Motor neuron (in vitro differentiated cells): ENCODE measurements around the gene CHERP. TPM values are rescaled to one million over a fixed set of nuclear protein-coding genes. Genes with fewer than 3 reads are reported as not detected.
A peak's percentile ranks its signal among the peaks of the same experiment; 100 is the strongest.

Experiments
- ATAC-seq, 8 experiments: fragments of 200-7000 bp; cut with Tn5 transposase; replicated peaks in 6 of 8; 2 replicates each; pipeline ENCODE4 v1.8.0; 2021; ENCODE audit warnings: mild to moderate bottlenecking in 8 of 8, moderate library complexity in 8 of 8
- H3K27ac ChIP-seq, 2 donors: fragments of 250-450 bp; sonication (Bioruptor Pico); 2 replicates each; pipeline ENCODE4 v1.9.0; 2021; ENCODE audit warnings: antibody characterized with exemption in 2 of 2, mild to moderate bottlenecking in 2 of 2, moderate library complexity in 1 of 2
- H3K4me1 ChIP-seq, 2 donors: fragments of 250-450 bp; sonication (Bioruptor Pico); replicated peaks in 1 of 2; 2 replicates each; pipeline ENCODE4 v1.6.1; 2021; ENCODE audit warnings: antibody characterized with exemption in 2 of 2, mild to moderate bottlenecking in 2 of 2, moderate library complexity in 1 of 2
- H3K4me3 ChIP-seq, 5 donors: fragments of 250-450 bp; sonication (Bioruptor Pico); 2 replicates each; pipeline ENCODE4 v1.9.0; 2021; ENCODE audit warnings: antibody characterized with exemption in 5 of 5, mild to moderate bottlenecking in 5 of 5, moderate library complexity in 4 of 5
- WGBS, 10 experiments: fragments of 450-650 bp; shearing (Covaris generic); methylation state at CpG; one replicate each; pipeline ENCODE4 v1.0.0; 2022; 5-methylcytosine and 5-hydroxymethylcytosine counted together
- in situ Hi-C, 9 experiments: fragments of 400-800 bp; cut with MboI; loops; one replicate each; pipeline ENCODE4 v1.15.0; 2021; ENCODE audit warnings: low sequenced_read_pairs in 9 of 9, low pct_unique_long_range_greater_than_20kb in 2 of 9; ENCODE audit not compliant: unreplicated experiment in 9 of 9
- total RNA-seq, 8 experiments: library from RNA; unstranded; fragments of 300-600 nt; gene quantifications; 2 replicates each; pipeline versions ENCODE4 v1.2.3 to v1.2.4, GENCODE V29; 2022

Gene CHERP
- total RNA-seq, 8 experiments from 2014 or later, result 5.4 to 42.8 (median 14.1) TPM

GRCh38 chr19:16530540-16531379 lies 11.5 kb downstream of the CHERP start:
- Histone ChIP-seq H3K27ac (no peak overlapping the region), H3K4me1 (no peaks in the 10 kb centered on the region), H3K4me3 (no peak overlapping the region)
- no peak for ATAC-seq
- in situ Hi-C loops, result no loop called here
- 77 to 100% (median 94%) methylated on average over 2 to 7 of the region's 43 CpGs; no CpG with 5 or more reads in 4 of the 10 experiments for WGBS, 10 experiments

GRCh38 chr19:16529466-16530144 lies 12.6 kb downstream of the CHERP start:
- Histone ChIP-seq H3K27ac (no peak overlapping the region), H3K4me1 (no peaks in the 10 kb centered on the region), H3K4me3 (no peak overlapping the region)
- WGBS, 10 experiments, result 75 to 100% (median 80%) methylated on average over 1 to 4 of the region's 25 CpGs; no CpG with 5 or more reads in 5 of the 10 experiments
- ATAC-seq, result no peak
- in situ Hi-C loops, result no loop called here

- 92 to 100% (median 100%) methylated on average over 1 to 3 of the region's 12 CpGs; no CpG with 5 or more reads in 5 of the 10 experiments for WGBS, 10 experiments
- Histone ChIP-seq H3K27ac (no peak overlapping the region), H3K4me1 (no peaks in the 10 kb centered on the region), H3K4me3 (no peak overlapping the region)
- peak in 3 of 8 experiments; percentile 25 to 49 (median 41) for ATAC-seq
- in situ Hi-C loops, result no loop called here
Observed at GRCh38 chr19:16527971-16528521, 14.2 kb downstream of the CHERP start.

GRCh38 chr19:16527334-16527935 lies 14.8 kb downstream of the CHERP start:
- no peak for ATAC-seq
- Histone ChIP-seq H3K4me3 (no peak overlapping the region), H3K27ac (no peak overlapping the region), H3K4me1 (no peaks in the 10 kb centered on the region)
- in situ Hi-C loops, result no loop called here
- 50 to 100% (median 96%) methylated on average over 1 to 8 of the region's 14 CpGs; no CpG with 5 or more reads in 4 of the 10 experiments for WGBS, 10 experiments

GRCh38 chr19:16525751-16526481 lies 16.3 kb downstream of the CHERP start:
- in situ Hi-C loops, result no loop called here
- ATAC-seq, result peak in 3 of 8 experiments; percentile 3 to 14 (median 6)

GRCh38 chr19:16524991-16525734 lies 17.1 kb downstream of the CHERP start:
- Histone ChIP-seq H3K27ac (no peak overlapping the region), H3K4me1 (no peaks in the 10 kb centered on the region), H3K4me3 (no peak overlapping the region)
- ATAC-seq, result peak in 4 of 8 experiments; percentile 16 to 30 (median 22)
- in situ Hi-C loops, result no loop called here
- WGBS, 10 experiments, result 60 to 86% methylated on average over 1 to 3 of the region's 54 CpGs; no CpG with 5 or more reads in 8 of the 10 experiments

More at GRCh38 chr19:16525751-16526481, 16.3 kb downstream of the CHERP start:
- Histone ChIP-seq H3K4me3 (no peak overlapping the region), H3K4me1 (no peaks in the 10 kb centered on the region), H3K27ac (no peak overlapping the region)
- 97 to 100% (median 100%) methylated on average over 1 to 6 of the region's 29 CpGs; no CpG with 5 or more reads in 7 of the 10 experiments for WGBS, 10 experiments

- WGBS, 10 experiments, result 70 to 100% (median 100%) methylated on average over 1 to 4 of the region's 25 CpGs; no CpG with 5 or more reads in 7 of the 10 experiments
- no peak for ATAC-seq
- no peak overlapping the region for H3K27ac ChIP-seq
- H3K4me3 ChIP-seq, result no peak overlapping the region
- no peaks in the 10 kb centered on the region for H3K4me1 ChIP-seq
- in situ Hi-C loops, result no loop called here
Observed at GRCh38 chr19:16522559-16523377, 19.5 kb downstream of the CHERP start.

DNA sequence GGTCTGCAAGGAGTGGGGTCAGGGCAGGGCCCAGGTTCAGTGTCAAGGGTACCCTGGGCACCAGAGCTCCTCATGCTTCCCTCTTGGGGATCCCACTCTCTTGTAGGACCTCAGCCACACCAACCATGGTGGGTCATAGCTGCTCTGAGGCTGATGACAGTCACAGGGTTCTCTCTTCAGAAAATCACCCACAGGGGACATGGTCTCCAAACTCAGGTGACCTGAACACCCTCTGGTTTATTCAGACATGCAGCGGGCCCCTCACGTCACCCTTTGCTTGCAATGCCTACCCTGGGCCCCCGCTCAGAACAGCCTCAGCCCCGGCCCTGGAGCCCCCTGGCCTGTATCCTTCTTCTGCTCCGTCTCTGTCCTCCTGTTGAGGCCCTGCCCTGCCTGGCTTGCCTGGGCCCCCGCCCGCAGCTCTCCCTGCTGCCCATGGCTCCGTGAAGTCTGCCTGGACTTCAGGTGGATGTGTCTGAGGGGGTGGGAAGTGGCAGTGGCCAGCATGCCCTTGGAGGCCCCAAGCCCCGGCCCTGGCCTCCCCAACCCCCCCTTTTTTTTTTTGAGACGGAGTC lies 20.4 kb downstream of the CHERP start:
- WGBS, 10 experiments, result 100% methylated on average over 2 of the region's 10 CpGs; no CpG with 5 or more reads in 9 of the 10 experiments
- ATAC-seq, result no peak
- in situ Hi-C loops, result no loop called here
- Histone ChIP-seq H3K4me1 (no peaks in the 10 kb centered on the region), H3K4me3 (no peak overlapping the region), H3K27ac (no peak overlapping the region)

DNA sequence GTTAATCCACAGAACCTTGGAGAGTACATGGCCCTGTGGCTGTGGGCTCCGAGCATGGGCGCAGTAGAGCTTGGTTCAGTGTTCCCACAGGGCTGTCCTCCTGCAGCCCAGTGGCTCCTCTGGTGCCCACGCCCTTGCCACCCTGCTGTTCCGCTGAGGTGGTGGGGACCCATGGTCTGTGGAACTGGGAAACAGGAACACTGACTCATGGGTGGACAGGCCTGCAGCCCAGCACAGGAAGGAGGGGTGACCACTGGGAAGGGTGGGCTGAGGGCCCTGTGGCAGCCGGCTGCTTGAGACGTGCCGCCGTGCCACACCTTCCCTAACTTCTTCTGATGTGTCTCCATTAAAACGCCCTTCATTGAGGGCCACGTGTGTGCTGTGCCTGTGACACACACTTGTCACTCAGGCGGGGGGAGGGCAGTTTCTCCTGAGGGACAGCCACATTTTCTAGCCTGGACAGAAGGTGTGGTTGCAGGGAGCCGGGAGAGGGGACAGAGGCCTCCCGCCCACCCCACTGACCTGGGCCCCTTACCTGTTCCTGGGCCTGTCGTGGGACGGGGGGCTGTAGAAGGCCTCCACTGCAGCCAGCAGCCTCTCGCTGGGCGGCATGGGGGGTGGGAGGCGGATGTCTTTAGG lies 21.1 kb downstream of the CHERP start:
- no peaks in the 10 kb centered on the region for H3K4me1 ChIP-seq
- ATAC-seq, result no peak
- H3K4me3 ChIP-seq, result no peak overlapping the region
- no peak overlapping the region for H3K27ac ChIP-seq
- in situ Hi-C loops, result no loop called here
- WGBS, 10 experiments, result 80 to 100% (median 94%) methylated on average over 1 to 3 of the region's 18 CpGs; no CpG with 5 or more reads in 7 of the 10 experiments

DNA sequence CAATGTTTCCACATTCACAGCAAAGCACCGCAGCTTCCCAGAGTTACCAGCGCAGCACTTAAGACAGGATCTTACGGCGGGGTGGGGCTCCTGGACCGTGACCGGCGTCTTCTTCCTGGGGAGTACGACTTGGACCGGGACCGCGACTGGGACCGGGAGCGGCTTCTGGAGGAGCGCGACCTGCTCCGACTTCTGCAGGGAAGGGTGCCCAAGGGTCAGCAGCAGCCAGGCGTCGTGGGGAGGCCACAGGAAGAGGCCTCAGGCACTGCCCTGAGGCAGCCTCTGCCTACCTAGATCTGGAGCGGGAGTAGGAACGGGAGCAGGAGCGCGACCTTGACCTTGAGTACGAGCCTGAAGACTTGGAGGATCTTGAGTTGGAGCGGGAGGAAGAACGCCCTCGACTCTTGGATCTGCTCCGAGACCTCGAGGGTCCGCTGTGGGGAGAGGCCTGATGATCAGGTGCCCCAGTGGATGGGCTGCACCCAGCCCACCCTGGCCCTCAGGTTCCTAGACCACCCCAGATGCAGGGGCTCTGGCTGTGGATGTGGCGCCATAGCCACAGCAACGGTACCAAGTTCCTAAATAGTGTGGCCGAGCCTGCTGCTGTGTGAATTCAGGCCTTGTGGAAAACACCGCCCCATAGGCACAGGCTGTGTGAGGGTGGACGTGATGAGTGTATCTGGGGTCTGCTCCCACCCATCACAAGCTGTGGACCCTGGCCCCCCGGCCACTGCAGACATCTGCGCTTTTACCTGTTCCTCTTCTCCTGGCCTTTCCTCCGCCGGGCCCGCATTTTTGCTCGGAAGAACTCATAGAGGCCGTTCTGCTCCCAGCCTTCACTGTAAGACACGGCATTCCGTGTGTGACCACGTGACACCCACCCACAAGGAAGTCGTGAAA lies 21.9 kb downstream of the CHERP start:
- 20 to 100% (median 92%) methylated on average over 1 to 13 of the region's 45 CpGs; no CpG with 5 or more reads in 4 of the 10 experiments for WGBS, 10 experiments
- Histone ChIP-seq H3K27ac (no peak overlapping the region), H3K4me1 (no peaks in the 10 kb centered on the region), H3K4me3 (no peak overlapping the region)
- in situ Hi-C loops, result no loop called here
- ATAC-seq, result peak in 1 of 8 experiments; percentile 12
